SK-N-SH treated with all-trans-retinoic acid at 6 μM for 48 hours (cell line): ENCODE data around the gene PKNOX2.

Experiments
- ATAC-seq: fragments of 200-7000 bp; cut with Tn5 transposase; 3 replicates; pipeline ENCODE4 v1.9.1; 2020; ENCODE audit warnings: mild to moderate bottlenecking, moderate library complexity
- ARNTL ChIP-seq: fragments of 450-650 bp; formaldehyde crosslinking; IDR thresholded peaks from 2 replicates; pipeline ENCODE4 v1.5.0; 2020; ENCODE audit warnings: low read depth, mild to moderate bottlenecking, moderate library complexity, borderline replicate concordance
- BACH2 ChIP-seq: fragments of 250-450 bp; sonication (Bioruptor Pico); IDR thresholded peaks from 2 replicates; pipeline ENCODE4 v1.9.0; 2021; ENCODE audit warnings: mild to moderate bottlenecking, borderline replicate concordance
- CSDC2 ChIP-seq: fragments of 250-450 bp; sonication (Bioruptor Pico); IDR thresholded peaks from 2 replicates; pipeline ENCODE4 v1.5.0; 2020; ENCODE audit warnings: mild to moderate bottlenecking, moderate library complexity
- ESRRG ChIP-seq: fragments of 250-450 bp; sonication (Bioruptor Pico); IDR thresholded peaks from 2 replicates; pipeline ENCODE4 v1.6.1; 2021; ENCODE audit warnings: mild to moderate bottlenecking
- ISL1 ChIP-seq: fragments of 250-450 bp; sonication (Bioruptor Pico); IDR thresholded peaks from 2 replicates; pipeline ENCODE4 v2.1.2; 2022; ENCODE audit warnings: mild to moderate bottlenecking, moderate library complexity
- OSR1 ChIP-seq: fragments of 250-450 bp; sonication (Bioruptor Pico); IDR thresholded peaks from 2 replicates; pipeline ENCODE4 v1.8.0; 2022; ENCODE audit warnings: moderate library complexity, mild to moderate bottlenecking, inconsistent platforms
- PATZ1 ChIP-seq: fragments of 250-450 bp; sonication (Bioruptor Pico); IDR thresholded peaks from 2 replicates; pipeline ENCODE4 v1.8.0; 2020; ENCODE audit warnings: mild to moderate bottlenecking, moderate library complexity, borderline replicate concordance
- PPARA ChIP-seq: fragments of 250-450 bp; sonication (Bioruptor Pico); IDR thresholded peaks from 2 replicates; pipeline ENCODE4 v1.5.0; 2020; ENCODE audit warnings: mild to moderate bottlenecking, borderline replicate concordance
- RARB ChIP-seq: fragments of 250-450 bp; sonication (Bioruptor Pico); IDR thresholded peaks from 2 replicates; pipeline ENCODE4 v1.8.0; 2021; ENCODE audit warnings: mild to moderate bottlenecking, moderate library complexity
- SNAI2 ChIP-seq: fragments of 250-450 bp; sonication (Bioruptor Pico); IDR thresholded peaks from 2 replicates; pipeline ENCODE4 v1.5.0; 2020; ENCODE audit warnings: mild to moderate bottlenecking, moderate library complexity
- TCF4 ChIP-seq: fragments of 250-450 bp; sonication (Bioruptor Pico); IDR thresholded peaks from 2 replicates; pipeline ENCODE4 v1.8.0; 2021; ENCODE audit warnings: mild to moderate bottlenecking, moderate library complexity, borderline replicate concordance
- ZC3H10 ChIP-seq: fragments of 250-450 bp; sonication (Bioruptor Pico); IDR thresholded peaks from 2 replicates; pipeline ENCODE4 v1.5.1; 2021; ENCODE audit warnings: mild to moderate bottlenecking, moderate library complexity
- ZFP3 ChIP-seq: fragments of 250-450 bp; sonication (Bioruptor Pico); IDR thresholded peaks from 2 replicates; pipeline ENCODE4 v1.5.0; 2020; ENCODE audit warnings: mild to moderate bottlenecking, moderate library complexity
- ZFP30 ChIP-seq: fragments of 450-650 bp; formaldehyde crosslinking; IDR thresholded peaks from 2 replicates; pipeline ENCODE4 v1.5.0; 2022; ENCODE audit warnings: mild to moderate bottlenecking, moderate library complexity
- ZNF565 ChIP-seq: fragments of 450-650 bp; formaldehyde crosslinking; conservative IDR thresholded peaks from 2 replicates; pipeline ENCODE4 v1.5.0; 2020; ENCODE audit warnings: low read depth, mild to moderate bottlenecking, moderate library complexity
- ZNF70 ChIP-seq: fragments of 450-650 bp; formaldehyde crosslinking; IDR thresholded peaks from 2 replicates; pipeline ENCODE4 v1.5.0; 2020; ENCODE audit warnings: mild to moderate bottlenecking, moderate library complexity
- ZNF8 ChIP-seq: fragments of 450-650 bp; formaldehyde crosslinking; IDR thresholded peaks from 2 replicates; pipeline ENCODE4 v1.5.0; 2020; ENCODE audit warnings: mild to moderate bottlenecking, moderate library complexity
- TF ChIP-seq, protein P1 (sequence below): fragments of 250-450 bp; sonication (Bioruptor Pico); IDR thresholded peaks from 2 replicates; pipeline ENCODE4 v1.5.0; 2020; ENCODE audit warnings: mild to moderate bottlenecking, moderate library complexity
- TF ChIP-seq, protein P2 (sequence below): fragments of 250-450 bp; sonication (Bioruptor Pico); IDR thresholded peaks from 2 replicates; pipeline ENCODE4 v1.8.0; 2021; ENCODE audit warnings: low read depth, mild to moderate bottlenecking, moderate library complexity, borderline replicate concordance

Gene PKNOX2

GRCh38 chr11:125173556-125173955 lies 9.0 kb downstream of the PKNOX2 start:
- ATAC-seq: no peak
- TF ChIP-seq TCF4 (no peak), ZFP30 (CRISPR knock-in tag) (no peak), BACH2 (CRISPR knock-in tag) (no peak), ESRRG (CRISPR knock-in tag) (no peak)

- no peak for ATAC-seq
- TF ChIP-seq, protein P1, sequence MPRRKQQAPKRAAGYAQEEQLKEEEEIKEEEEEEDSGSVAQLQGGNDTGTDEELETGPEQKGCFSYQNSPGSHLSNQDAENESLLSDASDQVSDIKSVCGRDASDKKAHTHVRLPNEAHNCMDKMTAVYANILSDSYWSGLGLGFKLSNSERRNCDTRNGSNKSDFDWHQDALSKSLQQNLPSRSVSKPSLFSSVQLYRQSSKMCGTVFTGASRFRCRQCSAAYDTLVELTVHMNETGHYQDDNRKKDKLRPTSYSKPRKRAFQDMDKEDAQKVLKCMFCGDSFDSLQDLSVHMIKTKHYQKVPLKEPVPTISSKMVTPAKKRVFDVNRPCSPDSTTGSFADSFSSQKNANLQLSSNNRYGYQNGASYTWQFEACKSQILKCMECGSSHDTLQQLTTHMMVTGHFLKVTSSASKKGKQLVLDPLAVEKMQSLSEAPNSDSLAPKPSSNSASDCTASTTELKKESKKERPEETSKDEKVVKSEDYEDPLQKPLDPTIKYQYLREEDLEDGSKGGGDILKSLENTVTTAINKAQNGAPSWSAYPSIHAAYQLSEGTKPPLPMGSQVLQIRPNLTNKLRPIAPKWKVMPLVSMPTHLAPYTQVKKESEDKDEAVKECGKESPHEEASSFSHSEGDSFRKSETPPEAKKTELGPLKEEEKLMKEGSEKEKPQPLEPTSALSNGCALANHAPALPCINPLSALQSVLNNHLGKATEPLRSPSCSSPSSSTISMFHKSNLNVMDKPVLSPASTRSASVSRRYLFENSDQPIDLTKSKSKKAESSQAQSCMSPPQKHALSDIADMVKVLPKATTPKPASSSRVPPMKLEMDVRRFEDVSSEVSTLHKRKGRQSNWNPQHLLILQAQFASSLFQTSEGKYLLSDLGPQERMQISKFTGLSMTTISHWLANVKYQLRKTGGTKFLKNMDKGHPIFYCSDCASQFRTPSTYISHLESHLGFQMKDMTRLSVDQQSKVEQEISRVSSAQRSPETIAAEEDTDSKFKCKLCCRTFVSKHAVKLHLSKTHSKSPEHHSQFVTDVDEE (CRISPR knock-in tag): no peak
These were observed 9.5 kb downstream of the PKNOX2 start for GRCh38 chr11:125174057-125174456.

GRCh38 chr11:125174686-125175085 lies 10.1 kb downstream of the PKNOX2 start:
- no peak for ATAC-seq
- no peak for TF ChIP-seq BACH2 (CRISPR knock-in tag)
- no peak for TF ChIP-seq TCF4
- TF ChIP-seq, protein P2, sequence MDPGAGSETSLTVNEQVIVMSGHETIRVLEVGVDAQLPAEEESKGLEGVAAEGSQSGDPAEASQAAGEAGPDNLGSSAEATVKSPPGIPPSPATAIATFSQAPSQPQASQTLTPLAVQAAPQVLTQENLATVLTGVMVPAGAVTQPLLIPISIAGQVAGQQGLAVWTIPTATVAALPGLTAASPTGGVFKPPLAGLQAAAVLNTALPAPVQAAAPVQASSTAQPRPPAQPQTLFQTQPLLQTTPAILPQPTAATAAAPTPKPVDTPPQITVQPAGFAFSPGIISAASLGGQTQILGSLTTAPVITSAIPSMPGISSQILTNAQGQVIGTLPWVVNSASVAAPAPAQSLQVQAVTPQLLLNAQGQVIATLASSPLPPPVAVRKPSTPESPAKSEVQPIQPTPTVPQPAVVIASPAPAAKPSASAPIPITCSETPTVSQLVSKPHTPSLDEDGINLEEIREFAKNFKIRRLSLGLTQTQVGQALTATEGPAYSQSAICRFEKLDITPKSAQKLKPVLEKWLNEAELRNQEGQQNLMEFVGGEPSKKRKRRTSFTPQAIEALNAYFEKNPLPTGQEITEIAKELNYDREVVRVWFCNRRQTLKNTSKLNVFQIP: no peak

GRCh38 chr11:125175166-125175565 lies 10.6 kb downstream of the PKNOX2 start:
- TF ChIP-seq ZFP3: no peak
- no peak for TF ChIP-seq OSR1 (CRISPR knock-in tag)
- TF ChIP-seq, protein P2: no peak
- no peak for TF ChIP-seq ESRRG (CRISPR knock-in tag)
- TF ChIP-seq ZNF8 (CRISPR knock-in tag): no peak
- TF ChIP-seq ZNF70: no peak
- TF ChIP-seq, protein P1 (CRISPR knock-in tag): no peak
- no peak for TF ChIP-seq ZC3H10 (CRISPR knock-in tag)
- no peak for TF ChIP-seq SNAI2 (CRISPR knock-in tag)
- ATAC-seq: no peak

- no peak for ATAC-seq
- TF ChIP-seq PPARA (CRISPR knock-in tag): no peak
- TF ChIP-seq ZC3H10 (CRISPR knock-in tag): no peak
- TF ChIP-seq OSR1 (CRISPR knock-in tag): no peak
- no peak for TF ChIP-seq BACH2 (CRISPR knock-in tag)
- TF ChIP-seq ISL1: no peak
- no peak for TF ChIP-seq ARNTL (CRISPR knock-in tag)
- TF ChIP-seq, protein P2: no peak
- TF ChIP-seq CSDC2: no peak
- no peak for TF ChIP-seq ZNF8 (CRISPR knock-in tag)
- TF ChIP-seq ZNF565 (CRISPR knock-in tag): no peak
- no peak for TF ChIP-seq PATZ1
- TF ChIP-seq SNAI2 (CRISPR knock-in tag): no peak
- no peak for TF ChIP-seq ZFP3
- TF ChIP-seq ZNF70: no peak
- no peak for TF ChIP-seq RARB (CRISPR knock-in tag)
These were observed 11.5 kb downstream of the PKNOX2 start for GRCh38 chr11:125175896-125176575.
